ENCODE data around the gene ANOS1. TPM values are rescaled to one million over a fixed set of nuclear protein-coding genes. Genes with fewer than 3 reads are reported as not detected.

Gene ANOS1
- total and polyA plus RNA-seq, 2 of the 13 experiments (the other 11 are each of a cell fraction or from before 2014, with no cell fraction given), result not detected

GRCh38 chrX:8636497-8636896 is 95.4 kb downstream of the ANOS1 start:
- intact Hi-C loops (cut with micrococcal nuclease; ENCODE audit: unreplicated experiment), result no loop called here
- POLR2A ChIA-PET, result no interaction called here
- no peaks in the 10 kb centered on the region for H3K9me3 ChIP-seq (ENCODE audit: low read length)
- TF ChIP-seq ZNF441 (CRISPR knock-in tag; IDR thresholded peaks at IDR 0.05; ENCODE audit: borderline replicate concordance), result no peak
- no peak for TF ChIP-seq SRY (CRISPR knock-in tag; IDR thresholded peaks at IDR 0.05)
- TF ChIP-seq PRDM4 (CRISPR knock-in tag; IDR thresholded peaks at IDR 0.05; ENCODE audit: borderline replicate concordance), result no peak
- no peak for TF ChIP-seq SP140L (CRISPR knock-in tag; IDR thresholded peaks at IDR 0.05; ENCODE audit: borderline replicate concordance)
- no peak for TF ChIP-seq ZNF460 (CRISPR knock-in tag; IDR thresholded peaks at IDR 0.05; ENCODE audit: borderline replicate concordance)
- TF ChIP-seq ZNF546 (CRISPR knock-in tag; conservative IDR thresholded peaks at IDR 0.05), result no peak
- no peak for TF ChIP-seq HNF4G (IDR thresholded peaks at IDR 0.05; ENCODE audit: borderline replicate concordance, low read depth, low read length)
- no peak for TF ChIP-seq HNF4G (CRISPR knock-in tag; IDR thresholded peaks at IDR 0.05; ENCODE audit: borderline replicate concordance, low read depth)
- no peak for TF ChIP-seq TFDP2 (CRISPR knock-in tag; IDR thresholded peaks at IDR 0.05)
- no peak for TF ChIP-seq KDM4B (CRISPR knock-in tag; IDR thresholded peaks at IDR 0.05)
- no peak for TF ChIP-seq ZNF383 (CRISPR knock-in tag; IDR thresholded peaks at IDR 0.05; ENCODE audit: borderline replicate concordance)
- TF ChIP-seq POLR2AphosphoS5 (IDR thresholded peaks at IDR 0.05; ENCODE audit: low read depth, low read length), result no peak
- TF ChIP-seq HNRNPLL (IDR thresholded peaks at IDR 0.05; ENCODE audit: low read depth, low read length, poor library complexity, severe bottlenecking), result no peak
- TF ChIP-seq ZNF703 (CRISPR knock-in tag; IDR thresholded peaks at IDR 0.05; ENCODE audit: borderline replicate concordance), result no peak
- no peak for TF ChIP-seq ZNF646 (CRISPR knock-in tag; IDR thresholded peaks at IDR 0.05)
- no peak for TF ChIP-seq ZNF317 (CRISPR knock-in tag; IDR thresholded peaks at IDR 0.05)
- no peak for TF ChIP-seq ZNF605 (CRISPR knock-in tag; IDR thresholded peaks at IDR 0.05)

More at GRCh38 chrX:8636497-8636896, 95.4 kb downstream of the ANOS1 start:
- no peak for ATAC-seq
- CTCF ChIA-PET (ENCODE audit: low intra/inter-chr PET ratio, low total read pairs), result no interaction called here
- Histone ChIP-seq H2AFZ (ENCODE audit: low read length) (no peak overlapping the region), H3K4me2 (ENCODE audit: low read depth, low read length) (no peak overlapping the region), H4K20me1 (ENCODE audit: insufficient read depth, low read length) (no peaks in the 10 kb centered on the region), H3K4me1 (ENCODE audit: insufficient read depth, low read length) (no peaks in the 10 kb centered on the region), H3K27me3 (ENCODE audit: control insufficient read depth in 1 of 2, insufficient read depth in 2 of 2, low read length in 2 of 2) (no peaks in the 10 kb centered on the region), H3K79me2 (ENCODE audit: insufficient read depth, low read length) (no peaks in the 10 kb centered on the region), H3K4me3 (replicated peaks in 1 of 3; ENCODE audit: insufficient read depth in 1 of 3, low read depth in 2 of 3, low read length in 3 of 3) (no peak overlapping the region), H3K9ac (ENCODE audit: insufficient read depth, low read depth, low read length) (no peak overlapping the region), H3K36me3 (replicated peaks in 1 of 2; ENCODE audit: control insufficient read depth in 1 of 2, insufficient read depth in 2 of 2, low read length in 2 of 2) (no peaks in the 10 kb centered on the region), H3K27ac (ENCODE audit: extremely low read length, insufficient read depth, low read length) (no peak overlapping the region)
- FAIRE-seq, result no peak
- BruUV-seq (replicated peaks), result no TSS peak
- in situ Hi-C loops (cut with HindIII; ENCODE audit: extremely low pct_ligation_motif_present, low pct_unique_long_range_greater_than_20kb), result no loop called here
- no peak for DNase-seq (ENCODE audit: low spot score)

Measured in HepG2 (cell line).